Measurements from ENCODE around the gene ANKRD13A.

GRCh38 chr12:109972821-109973220 is 26.4 kb upstream of the ANKRD13A start:
- no peak for TF ChIP-seq CTCF (IDR thresholded peaks at IDR 0.05; ENCODE audit: insufficient read depth, low read depth, low read length)
- no peak for TF ChIP-seq EZH2 (IDR thresholded peaks at IDR 0.05; ENCODE audit: insufficient read depth, low read length)

All from astrocyte (in vitro differentiated cells and primary cell).